Esophagus (tissue), 2 donors: ENCODE measurements around the gene FGF23. TPM values are rescaled to one million over a fixed set of nuclear protein-coding genes. Genes with fewer than 3 reads are reported as not detected.

ENCODE experiments used
- H3K27ac ChIP-seq, 2 donors: one replicate each; pipeline ENCODE4 v1.5.1; 2013; ENCODE audit warnings: low read depth in 2 of 2, mild to moderate bottlenecking in 2 of 2, inconsistent platforms in 1 of 2, low read length in 1 of 2, moderate library complexity in 1 of 2
- H3K27me3 ChIP-seq, 2 donors: one replicate each; pipeline ENCODE4 v1.6.1; 2013; ENCODE audit warnings: low read length in 2 of 2, control low read depth in 1 of 2, mild to moderate bottlenecking in 1 of 2; ENCODE audit not compliant: insufficient read depth in 2 of 2, control insufficient read depth in 1 of 2
- H3K36me3 ChIP-seq, 2 donors: one replicate each; pipeline ENCODE4 v1.6.1; 2013; ENCODE audit warnings: low read length in 1 of 2; ENCODE audit not compliant: control insufficient read depth in 2 of 2, insufficient read depth in 2 of 2
- H3K4me1 ChIP-seq, 2 donors: one replicate each; pipeline ENCODE4 v1.6.1; 2013; ENCODE audit warnings: low read length in 1 of 2; ENCODE audit not compliant: control insufficient read depth in 2 of 2, insufficient read depth in 2 of 2
- H3K4me3 ChIP-seq, 2 donors: one replicate each; pipeline ENCODE4 v1.5.1; 2013; ENCODE audit warnings: low read length in 2 of 2, mild to moderate bottlenecking in 2 of 2, low read depth in 1 of 2, moderate library complexity in 1 of 2
- H3K9me3 ChIP-seq, 2 donors: one replicate each; pipeline ENCODE4 v1.6.1; 2013; ENCODE audit warnings: mild to moderate bottlenecking in 2 of 2, low read depth in 1 of 2, low read length in 1 of 2, moderate library complexity in 1 of 2; ENCODE audit not compliant: control insufficient read depth in 2 of 2, insufficient read depth in 1 of 2
- WGBS, 2 donors: extraction: QIAGEN DNeasy Blood & Tissue Kit; methylation state at CpG; one replicate each; pipeline ENCODE4 v1.1.7; 2013; 5-methylcytosine and 5-hydroxymethylcytosine counted together
- polyA plus RNA-seq, 2 donors: library from polyadenylated mRNA; stranded (reverse); fragments of 200-250 nt; gene quantifications; one replicate each; pipeline ENCODE4 v1.2.3, GENCODE V29; 2013
- donor health status: healthy with polysubstance abuse.
- donor health status: Bipolar disorder and iron deficiency.

The FGF23 gene
- polyA plus RNA-seq, 2 donors: not detected

GRCh38 chr12:4388032-4388431 is 8.5 kb upstream of the FGF23 start:
- no peaks in the 10 kb centered on the region for H3K9me3 ChIP-seq
- 48% methylated on average over 1 of the region's 1 CpG for WGBS, 2 donors
- no peak overlapping the region for H3K27ac ChIP-seq
- no peaks in the 10 kb centered on the region for H3K36me3 ChIP-seq
- H3K4me1 ChIP-seq: no peaks in the 10 kb centered on the region
- H3K4me3 ChIP-seq: no peak overlapping the region
- no peaks in the 10 kb centered on the region for H3K27me3 ChIP-seq

- WGBS, 2 donors: 79 to 86% methylated on average over 5 of the region's 5 CpGs
- Histone ChIP-seq H3K4me3 (no peak overlapping the region), H3K27me3 (no peaks in the 10 kb centered on the region), H3K36me3 (no peaks in the 10 kb centered on the region), H3K4me1 (no peaks in the 10 kb centered on the region), H3K9me3 (no peaks in the 10 kb centered on the region), H3K27ac (no peak overlapping the region)
Observed at GRCh38 chr12:4387607-4388006, 8.1 kb upstream of the FGF23 start.

- H3K27ac ChIP-seq: no peak overlapping the region
- H3K9me3 ChIP-seq: no peaks in the 10 kb centered on the region
- no peaks in the 10 kb centered on the region for H3K27me3 ChIP-seq
- no peak overlapping the region for H3K4me3 ChIP-seq
- no peaks in the 10 kb centered on the region for H3K36me3 ChIP-seq
- WGBS, 2 donors: 70 to 75% methylated on average over 4 of the region's 4 CpGs
- H3K4me1 ChIP-seq: no peaks in the 10 kb centered on the region
Observed at GRCh38 chr12:4386801-4387200, 7.3 kb upstream of the FGF23 start.

DNA sequence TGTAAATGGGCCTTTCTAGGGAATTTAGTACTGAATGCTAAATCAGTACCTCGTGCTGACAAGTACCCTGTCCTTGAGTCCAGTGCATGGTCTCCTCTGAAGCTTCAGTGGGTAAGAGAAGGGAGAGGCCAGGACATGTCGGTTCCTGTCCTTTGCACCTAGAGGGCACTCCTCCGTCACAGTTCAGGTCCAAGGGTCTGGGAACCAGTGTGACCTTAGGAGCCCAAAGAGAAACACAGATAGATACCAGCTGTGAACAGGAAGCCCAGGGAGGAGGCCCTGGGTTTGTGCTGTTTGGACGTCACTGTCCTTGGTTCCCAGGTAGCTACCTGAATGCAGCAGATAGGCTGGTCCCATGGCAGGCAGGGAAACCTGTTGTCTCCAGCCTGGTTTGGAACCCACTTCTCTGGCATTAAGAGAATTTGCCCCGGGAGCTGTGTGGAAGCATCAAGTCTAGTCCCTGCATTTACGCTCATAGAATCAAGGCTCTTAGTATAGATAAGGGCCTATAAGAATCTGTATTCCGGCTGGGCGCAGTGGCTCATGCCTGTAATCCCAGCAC is 3.9 kb upstream of the FGF23 start:
- Histone ChIP-seq H3K36me3 (no peaks in the 10 kb centered on the region), H3K27me3 (no peaks in the 10 kb centered on the region), H3K9me3 (no peaks in the 10 kb centered on the region), H3K4me1 (no peaks in the 10 kb centered on the region), H3K4me3 (no peak overlapping the region), H3K27ac (no peak overlapping the region)
- WGBS, 2 donors: 66 to 72% methylated on average over 8 of the region's 8 CpGs

- no peak overlapping the region for H3K27ac ChIP-seq
Observed at GRCh38 chr12:4380332-4380731, 820 bp upstream of the FGF23 start.

GRCh38 chr12:4378772-4379171 is 740 bp downstream of the FGF23 start:
- no peak overlapping the region for H3K27ac ChIP-seq

More at GRCh38 chr12:4380332-4380731, 820 bp upstream of the FGF23 start:
- Histone ChIP-seq H3K4me1 (no peaks in the 10 kb centered on the region), H3K4me3 (no peak overlapping the region), H3K9me3 (no peaks in the 10 kb centered on the region), H3K36me3 (no peaks in the 10 kb centered on the region), H3K27me3 (no peaks in the 10 kb centered on the region)
- WGBS, 2 donors: 70 to 86% methylated on average over 4 of the region's 4 CpGs

GRCh38 chr12:4375449-4375848 is 4.1 kb downstream of the FGF23 start:
- WGBS, 2 donors: 57 to 78% methylated on average over 6 of the region's 6 CpGs
- H3K36me3 ChIP-seq: no peaks in the 10 kb centered on the region
- H3K27me3 ChIP-seq: peaks cover 0 to 3% of the 10 kb centered on the region in 2 donors
- no peak overlapping the region for H3K27ac ChIP-seq
- H3K4me3 ChIP-seq: no peak overlapping the region
- no peaks in the 10 kb centered on the region for H3K9me3 ChIP-seq
- H3K4me1 ChIP-seq: no peaks in the 10 kb centered on the region

More at GRCh38 chr12:4378772-4379171, 740 bp downstream of the FGF23 start:
- WGBS, 2 donors: 79 to 88% methylated on average over 1 of the region's 1 CpG
- H3K27me3 ChIP-seq: peaks cover 0 to 1% of the 10 kb centered on the region in 2 donors
- H3K4me3 ChIP-seq: no peak overlapping the region
- H3K4me1 ChIP-seq: no peaks in the 10 kb centered on the region
- no peaks in the 10 kb centered on the region for H3K9me3 ChIP-seq
- no peaks in the 10 kb centered on the region for H3K36me3 ChIP-seq

GRCh38 chr12:4372653-4373052 is 6.9 kb downstream of the FGF23 start:
- WGBS, 2 donors: 88 to 92% methylated on average over 2 of the region's 2 CpGs
- Histone ChIP-seq H3K9me3 (no peaks in the 10 kb centered on the region), H3K27ac (no peak overlapping the region), H3K36me3 (no peaks in the 10 kb centered on the region), H3K4me1 (no peaks in the 10 kb centered on the region), H3K4me3 (no peak overlapping the region), H3K27me3 (peaks cover 0 to 3% of the 10 kb centered on the region in 2 donors)

- Histone ChIP-seq H3K27me3 (peaks cover 0 to 3% of the 10 kb centered on the region in 2 donors), H3K4me3 (no peak overlapping the region), H3K9me3 (no peaks in the 10 kb centered on the region), H3K36me3 (no peaks in the 10 kb centered on the region), H3K27ac (no peak overlapping the region), H3K4me1 (no peaks in the 10 kb centered on the region)
- 94 to 95% methylated on average over 31 of the region's 31 CpGs for WGBS, 2 donors
Observed at GRCh38 chr12:4370265-4370664, 9.2 kb downstream of the FGF23 start.

GRCh38 chr12:4369548-4369947 is 10.0 kb downstream of the FGF23 start:
- H3K4me1 ChIP-seq: no peaks in the 10 kb centered on the region
- WGBS, 2 donors: 90 to 92% methylated on average over 4 of the region's 4 CpGs
- no peak overlapping the region for H3K27ac ChIP-seq
- no peaks in the 10 kb centered on the region for H3K9me3 ChIP-seq
- no peak overlapping the region for H3K4me3 ChIP-seq
- H3K27me3 ChIP-seq: peaks cover 0 to 3% of the 10 kb centered on the region in 2 donors
- H3K36me3 ChIP-seq: no peaks in the 10 kb centered on the region
